LoVo (cell line): ENCODE data around the gene ANKFY1.

ENCODE experiments used
- DNase-seq: peaks from one replicate; pipeline ENCODE4 v3.0.0-alpha.2; 2016; ENCODE audit warnings: low spot score

ANKFY1 gene, protein sequence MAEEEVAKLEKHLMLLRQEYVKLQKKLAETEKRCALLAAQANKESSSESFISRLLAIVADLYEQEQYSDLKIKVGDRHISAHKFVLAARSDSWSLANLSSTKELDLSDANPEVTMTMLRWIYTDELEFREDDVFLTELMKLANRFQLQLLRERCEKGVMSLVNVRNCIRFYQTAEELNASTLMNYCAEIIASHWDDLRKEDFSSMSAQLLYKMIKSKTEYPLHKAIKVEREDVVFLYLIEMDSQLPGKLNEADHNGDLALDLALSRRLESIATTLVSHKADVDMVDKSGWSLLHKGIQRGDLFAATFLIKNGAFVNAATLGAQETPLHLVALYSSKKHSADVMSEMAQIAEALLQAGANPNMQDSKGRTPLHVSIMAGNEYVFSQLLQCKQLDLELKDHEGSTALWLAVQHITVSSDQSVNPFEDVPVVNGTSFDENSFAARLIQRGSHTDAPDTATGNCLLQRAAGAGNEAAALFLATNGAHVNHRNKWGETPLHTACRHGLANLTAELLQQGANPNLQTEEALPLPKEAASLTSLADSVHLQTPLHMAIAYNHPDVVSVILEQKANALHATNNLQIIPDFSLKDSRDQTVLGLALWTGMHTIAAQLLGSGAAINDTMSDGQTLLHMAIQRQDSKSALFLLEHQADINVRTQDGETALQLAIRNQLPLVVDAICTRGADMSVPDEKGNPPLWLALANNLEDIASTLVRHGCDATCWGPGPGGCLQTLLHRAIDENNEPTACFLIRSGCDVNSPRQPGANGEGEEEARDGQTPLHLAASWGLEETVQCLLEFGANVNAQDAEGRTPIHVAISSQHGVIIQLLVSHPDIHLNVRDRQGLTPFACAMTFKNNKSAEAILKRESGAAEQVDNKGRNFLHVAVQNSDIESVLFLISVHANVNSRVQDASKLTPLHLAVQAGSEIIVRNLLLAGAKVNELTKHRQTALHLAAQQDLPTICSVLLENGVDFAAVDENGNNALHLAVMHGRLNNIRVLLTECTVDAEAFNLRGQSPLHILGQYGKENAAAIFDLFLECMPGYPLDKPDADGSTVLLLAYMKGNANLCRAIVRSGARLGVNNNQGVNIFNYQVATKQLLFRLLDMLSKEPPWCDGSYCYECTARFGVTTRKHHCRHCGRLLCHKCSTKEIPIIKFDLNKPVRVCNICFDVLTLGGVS

DNA sequence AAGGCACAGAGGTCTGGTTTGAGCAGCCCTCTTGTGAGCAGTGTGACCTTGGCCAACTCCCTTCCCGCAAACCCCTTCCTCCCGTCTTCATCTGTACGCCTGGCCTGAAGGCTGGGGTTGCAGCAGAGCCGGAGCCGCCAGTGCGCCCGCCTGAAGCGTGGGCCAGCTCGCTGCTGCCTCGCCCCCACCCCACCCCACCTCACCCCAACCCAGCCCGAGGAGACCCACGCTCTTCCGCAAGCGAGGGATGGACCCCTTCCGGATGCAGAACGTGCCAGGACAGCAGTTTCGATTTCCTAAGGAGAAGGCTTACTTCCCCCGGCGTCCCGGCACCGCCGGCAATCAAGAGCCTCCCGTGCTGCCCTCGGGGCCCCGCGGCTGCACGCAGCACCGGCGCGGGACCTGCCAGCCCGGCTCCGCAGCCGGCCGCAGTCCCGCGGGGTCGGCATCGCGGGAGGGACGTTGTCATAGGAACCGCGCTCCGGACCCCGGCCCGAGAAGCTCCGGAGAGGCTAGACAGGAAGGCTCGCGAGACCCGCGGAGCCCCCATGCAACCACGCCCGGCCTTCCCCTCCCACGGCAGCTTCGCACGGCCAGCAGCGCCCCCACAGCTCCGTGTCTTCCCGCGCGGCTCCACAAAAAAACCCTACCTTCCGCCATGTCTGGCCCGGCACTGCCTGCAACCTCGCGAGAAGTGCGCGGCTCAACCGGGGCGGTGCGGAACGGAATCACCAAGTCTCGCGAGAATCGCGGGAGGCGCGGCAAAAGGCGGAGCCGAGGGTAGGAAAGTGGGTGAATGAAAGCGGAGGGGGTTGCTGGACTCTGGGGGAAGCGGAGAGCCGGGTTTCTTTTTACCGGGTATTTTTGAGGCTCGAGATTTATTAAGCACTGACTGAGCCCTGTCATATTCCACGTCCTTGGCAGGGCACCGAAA lies at the start of gene ANKFY1:
ANKFY1 (minus strand) TSS at position 698 of the 934 bp plus-strand sequence; CDS start at position 660, 38 bp downstream.
- DNase-seq, result peak; percentile 96

DNA sequence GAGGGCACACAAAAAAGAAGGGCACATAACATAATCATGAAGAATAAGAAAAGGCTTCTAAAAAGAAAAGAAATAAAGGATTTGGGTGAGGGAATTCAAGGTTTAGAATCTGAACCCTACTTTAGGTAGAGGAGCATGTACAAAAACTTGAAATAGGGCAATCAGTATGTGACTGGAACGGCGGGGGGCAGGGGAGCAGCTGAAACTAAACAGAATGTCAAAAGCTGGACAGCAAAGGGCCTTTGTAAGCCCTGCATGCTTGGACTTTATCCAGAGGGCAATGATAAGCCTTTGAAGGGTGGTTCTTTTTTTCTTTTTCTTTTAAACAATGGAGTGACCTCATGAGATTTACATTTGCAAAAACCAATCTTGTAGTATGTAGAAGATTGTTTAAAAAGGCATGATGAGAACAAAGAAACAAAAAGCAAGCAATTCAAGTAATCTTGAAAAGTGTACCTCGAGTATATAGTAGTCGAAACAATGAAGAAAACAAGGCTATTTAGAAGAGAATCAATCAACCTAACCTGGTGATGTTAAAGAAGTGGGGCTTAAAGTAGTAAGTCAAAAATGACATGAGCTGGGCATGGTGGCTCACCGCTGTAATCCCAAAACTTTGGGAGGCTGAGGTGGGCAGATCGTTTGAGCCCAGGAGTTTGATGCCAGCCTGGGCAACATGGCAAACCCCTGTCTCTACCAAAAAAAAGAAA lies 46.7 kb upstream of the ANKFY1 start:
- DNase-seq, result no peak

DNA sequence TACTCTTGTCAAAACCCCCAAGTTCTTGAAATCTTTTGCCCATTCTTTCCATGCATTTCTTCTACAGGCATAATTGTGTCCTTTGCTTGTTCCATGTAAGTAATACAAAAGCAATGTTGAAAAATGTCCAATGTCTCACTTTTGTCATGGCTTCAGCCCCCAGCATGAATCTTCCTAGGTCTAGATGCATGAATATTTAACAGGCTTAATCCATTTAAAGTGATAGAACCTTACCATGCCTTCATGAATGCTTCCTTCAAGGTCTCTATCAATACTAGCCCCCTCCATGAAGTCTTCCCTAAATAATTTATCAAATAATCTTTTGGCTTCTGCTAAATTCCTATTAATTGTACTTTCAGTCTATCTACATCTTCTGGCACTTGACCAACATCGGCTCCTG lies 46.1 kb upstream of the ANKFY1 start:
- DNase-seq, result no peak

DNA sequence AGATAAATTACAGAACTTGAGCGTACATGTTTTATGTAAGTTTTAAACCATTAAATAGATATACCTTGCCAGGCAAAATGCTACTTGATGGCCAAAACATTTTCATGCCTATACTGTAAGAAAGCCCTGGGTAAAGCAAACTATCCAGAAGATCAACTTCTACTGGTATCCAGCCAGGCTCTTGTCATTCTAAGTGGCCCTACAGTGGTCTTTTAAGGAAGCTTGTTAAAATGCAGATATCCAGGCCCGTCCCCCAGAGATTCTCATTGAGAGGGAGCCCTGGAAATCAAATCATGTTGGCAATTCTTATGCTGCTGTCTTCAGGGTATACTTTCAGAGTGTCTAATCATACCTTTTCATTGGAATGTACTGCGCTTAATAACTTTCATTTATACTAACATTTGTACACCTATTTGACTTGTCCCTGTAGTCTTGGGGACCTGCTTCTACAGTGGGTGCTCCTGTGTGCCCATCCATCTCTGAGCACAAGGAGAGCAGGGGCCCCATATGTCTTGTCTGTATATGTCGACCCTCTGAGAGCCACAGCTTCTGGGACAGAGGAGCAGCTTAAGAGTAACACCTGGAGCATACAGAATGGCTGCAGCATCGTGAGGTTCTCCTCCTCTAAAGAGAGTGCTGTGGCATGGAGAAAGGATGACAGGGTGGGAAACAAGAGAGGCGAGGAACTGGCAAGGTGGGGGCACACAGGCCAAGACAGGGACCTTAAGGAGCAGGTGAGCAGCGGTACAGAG lies 43.6 kb upstream of the ANKFY1 start:
- no peak for DNase-seq

DNA sequence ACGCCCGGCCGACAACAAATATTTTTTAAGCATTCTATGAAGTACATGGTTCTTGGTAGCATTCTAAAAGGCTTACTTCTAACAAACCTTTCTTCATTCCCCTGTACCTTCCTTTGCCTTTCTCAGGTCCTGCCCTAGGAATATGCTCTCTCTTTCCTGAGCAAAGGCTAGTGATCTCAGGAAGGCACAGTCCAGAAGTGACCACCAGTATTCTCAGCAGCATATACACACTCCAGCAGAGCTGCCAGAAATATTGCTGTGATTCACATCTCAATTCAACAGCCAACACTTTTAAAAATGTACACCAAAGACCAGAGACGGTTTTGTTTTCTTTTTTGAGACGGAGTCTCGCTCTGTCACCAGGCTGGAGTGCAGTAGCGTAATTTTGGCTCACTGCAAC lies 41.4 kb upstream of the ANKFY1 start:
- no peak for DNase-seq

DNA sequence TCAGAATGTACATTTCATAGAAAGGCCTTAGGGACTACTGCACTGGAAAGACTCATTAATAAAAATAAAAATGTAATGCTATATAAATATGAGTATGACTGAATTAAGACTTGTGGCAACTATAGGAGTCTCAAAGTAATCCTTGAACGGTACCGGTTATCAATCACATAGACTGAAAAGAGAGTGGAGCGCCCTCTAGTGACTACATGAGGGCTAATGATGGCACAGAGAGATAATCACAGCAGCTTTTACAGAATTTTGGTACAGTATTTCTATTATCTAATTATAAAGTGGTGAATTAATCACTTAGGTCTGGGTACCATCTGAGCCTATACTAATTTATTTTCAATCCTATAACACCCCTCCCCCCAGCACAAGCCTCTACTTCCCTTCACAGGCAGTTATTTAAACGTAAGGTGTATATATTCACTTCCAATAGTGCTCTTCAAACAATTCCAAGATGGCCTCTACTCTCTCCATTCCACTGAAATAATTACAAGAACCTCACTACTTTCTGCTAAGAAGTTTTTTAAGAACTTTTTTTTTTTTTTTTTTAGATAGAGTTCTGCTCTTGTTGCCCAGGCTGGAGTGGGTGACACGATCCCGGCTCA lies 40.7 kb upstream of the ANKFY1 start:
- DNase-seq, result peak; percentile 48

DNA sequence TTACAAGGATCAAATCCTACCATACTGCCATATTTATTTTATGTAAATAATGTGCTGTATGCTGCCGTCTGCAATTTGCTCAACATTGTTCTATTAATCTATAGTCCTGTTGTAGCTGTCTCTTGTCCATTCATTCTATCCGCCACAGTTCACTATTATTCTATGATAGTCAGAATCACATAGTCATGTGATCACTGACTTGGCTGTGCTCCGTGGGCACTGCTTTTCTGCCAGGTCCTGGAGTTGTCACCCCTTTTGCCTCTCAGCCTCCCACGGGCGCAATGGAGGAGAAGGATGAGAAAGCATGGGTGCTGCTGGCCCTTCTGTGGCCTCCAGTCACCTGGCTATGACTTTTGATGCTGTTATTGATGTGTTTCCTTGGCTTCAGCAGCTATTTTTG lies 37.3 kb upstream of the ANKFY1 start:
- DNase-seq, result no peak

DNA sequence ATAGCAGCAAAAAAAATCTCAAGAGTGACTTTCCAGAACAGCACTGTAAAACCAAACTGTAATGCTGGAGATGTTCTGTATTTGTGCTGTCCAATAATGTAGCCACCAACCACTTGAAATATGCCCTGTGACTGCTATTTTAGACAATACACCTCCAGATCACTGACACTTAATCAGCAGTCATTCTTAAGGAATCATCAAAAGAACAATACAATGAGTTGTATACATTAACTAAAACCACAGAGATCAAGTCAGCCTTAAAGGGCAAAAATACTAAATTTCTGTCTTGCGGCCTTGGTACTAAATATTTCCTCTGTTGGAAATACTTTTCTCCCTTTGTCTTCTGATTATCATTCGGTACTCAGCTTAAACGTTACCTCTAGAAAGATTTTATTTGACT lies 33.6 kb upstream of the ANKFY1 start:
- no peak for DNase-seq

DNA sequence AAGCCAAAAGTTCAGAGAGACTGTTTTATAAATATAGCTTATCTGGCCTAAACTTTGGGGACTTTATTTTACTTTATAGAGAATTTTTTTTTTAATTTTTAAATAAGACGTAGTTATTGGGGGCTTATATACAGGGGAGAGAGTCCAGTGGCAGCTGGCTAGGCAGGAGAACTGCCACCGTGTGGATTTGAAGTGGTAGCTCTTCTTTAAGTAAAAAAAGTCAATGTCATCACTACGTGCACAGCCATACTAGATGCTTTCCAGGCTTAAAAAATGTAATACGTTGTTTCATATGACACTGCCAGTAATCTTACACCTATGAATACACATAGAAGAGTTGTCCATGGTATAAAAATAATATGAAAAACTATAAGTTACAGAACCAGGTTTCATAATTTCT lies 31.9 kb upstream of the ANKFY1 start:
- DNase-seq, result no peak

DNA sequence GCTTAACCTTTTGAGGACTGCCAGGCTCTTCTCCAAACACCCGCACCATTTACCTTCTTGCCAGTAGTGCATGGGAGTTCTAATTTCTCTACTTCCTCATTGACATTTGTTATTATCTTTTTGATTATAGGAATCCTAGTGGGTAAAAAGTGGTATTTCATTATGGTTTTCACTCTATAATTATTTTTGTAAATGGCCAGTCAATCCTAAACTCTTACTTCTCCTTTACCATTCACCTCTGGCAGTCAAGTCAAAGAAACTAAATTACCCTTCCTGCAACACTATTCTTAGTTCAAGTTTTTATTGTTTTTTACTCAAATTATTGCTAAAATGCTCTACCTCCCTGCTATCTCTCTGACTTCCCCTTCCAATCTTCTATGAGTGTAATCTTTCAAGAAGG lies 29.8 kb upstream of the ANKFY1 start:
- DNase-seq, result no peak

DNA sequence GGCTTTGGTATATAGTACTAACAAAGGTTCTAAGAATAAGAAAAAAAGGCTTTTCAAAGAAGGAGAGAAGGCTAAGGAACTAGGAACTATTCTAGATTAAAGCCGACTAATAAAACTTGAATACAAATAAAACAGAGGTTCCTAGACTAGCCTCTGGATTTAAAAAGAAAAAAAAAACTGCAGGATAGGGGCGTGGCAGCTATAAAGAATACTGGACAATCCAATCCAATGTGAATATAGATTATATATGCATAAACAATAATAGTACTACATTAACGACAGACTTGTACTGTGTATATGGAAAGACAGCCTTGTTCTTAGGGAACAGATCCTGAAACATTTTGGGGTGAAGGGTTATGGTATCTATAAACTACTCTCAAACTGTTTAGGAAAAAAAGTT lies 23.9 kb upstream of the ANKFY1 start:
- DNase-seq, result no peak

DNA sequence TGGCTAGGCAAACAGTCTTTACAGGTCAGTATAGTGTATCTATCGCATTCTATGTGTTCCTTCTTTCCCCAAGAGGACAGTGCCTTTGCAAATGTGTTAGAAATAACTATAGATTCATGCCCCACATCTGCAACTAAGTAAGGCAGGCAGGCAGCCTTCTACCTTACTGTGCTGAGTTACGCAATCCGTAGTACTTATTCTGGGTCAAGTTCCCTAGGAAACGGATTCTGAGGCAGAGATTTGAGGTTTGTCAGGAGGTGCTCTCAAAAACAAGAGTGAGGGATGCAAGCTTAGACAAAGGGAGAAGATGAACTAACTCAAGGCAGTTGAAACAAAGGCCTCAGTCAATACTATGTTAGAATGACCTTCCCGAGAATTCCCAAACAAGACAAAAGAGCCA lies 12.7 kb upstream of the ANKFY1 start:
- DNase-seq, result no peak

DNA sequence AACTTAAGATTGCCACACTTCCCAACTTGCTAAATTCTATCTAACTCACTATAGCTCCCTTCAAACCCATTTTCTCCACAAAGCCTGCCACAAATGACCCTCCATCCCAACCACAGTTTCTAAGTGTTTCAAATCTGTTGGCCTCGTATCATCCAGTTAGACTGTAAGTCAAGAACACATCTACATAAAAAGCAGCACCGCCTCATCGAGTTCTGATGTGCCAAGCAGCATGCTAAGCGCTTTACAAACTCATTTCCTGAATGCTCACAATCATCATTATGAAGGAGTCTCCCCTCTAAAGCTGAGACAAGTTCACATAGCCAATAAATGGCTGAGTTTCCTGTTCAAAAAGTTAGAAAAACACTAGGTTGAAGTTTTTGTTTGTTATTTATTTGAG lies 9.2 kb upstream of the ANKFY1 start:
- no peak for DNase-seq

DNA sequence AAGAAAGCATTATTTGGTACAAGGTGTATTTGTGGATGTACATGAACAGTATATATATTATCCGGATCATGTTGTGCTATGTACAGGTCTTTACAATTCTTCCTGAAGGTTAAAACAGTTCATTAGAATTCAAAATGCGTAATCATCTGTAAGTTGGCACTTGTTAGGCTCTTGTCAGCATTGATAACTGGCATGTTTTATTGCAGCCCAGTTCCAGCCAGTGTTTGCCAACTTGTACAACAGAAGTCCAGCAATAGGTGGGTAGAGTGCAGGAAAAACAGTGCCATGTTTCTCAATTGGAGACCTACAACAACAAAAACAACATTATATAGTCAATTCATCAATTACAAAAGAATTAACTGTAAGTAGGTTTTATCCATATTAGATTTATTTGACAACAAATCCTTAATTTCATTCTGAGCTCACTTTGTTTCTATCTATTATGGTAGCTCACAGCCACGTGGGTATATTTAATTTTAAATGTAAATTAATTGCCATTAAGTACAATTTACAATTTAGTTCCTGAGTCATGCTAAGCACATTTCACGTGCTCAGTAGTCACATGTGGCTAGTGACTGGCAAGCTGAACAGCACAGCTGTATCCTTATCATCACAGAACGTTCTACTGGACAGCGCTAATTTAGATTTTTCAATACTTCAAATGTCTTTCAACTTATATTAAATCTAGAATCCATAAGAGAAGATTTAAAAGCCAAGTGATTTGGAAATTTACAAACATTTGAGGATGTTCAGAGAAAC lies 8.6 kb upstream of the ANKFY1 start:
- DNase-seq, result no peak

DNA sequence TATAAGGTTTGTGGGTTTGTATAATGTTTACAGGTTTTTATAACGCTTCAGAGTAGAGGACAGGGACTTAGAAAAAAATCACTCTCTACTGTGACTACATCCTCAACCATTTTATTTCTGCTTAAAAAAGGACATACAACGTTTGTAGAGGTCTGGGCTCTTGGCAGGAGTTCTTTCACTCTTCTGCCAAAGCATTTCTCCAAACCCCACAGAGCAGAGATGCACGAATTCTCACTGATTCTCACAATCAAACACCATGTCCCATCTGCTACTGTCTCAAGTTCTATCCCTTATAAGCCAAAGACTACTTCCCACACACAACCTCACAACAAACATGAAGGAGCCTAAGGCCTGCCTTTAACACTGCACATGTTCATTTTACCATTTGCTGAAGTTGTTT lies 7.0 kb upstream of the ANKFY1 start:
- DNase-seq, result no peak

DNA sequence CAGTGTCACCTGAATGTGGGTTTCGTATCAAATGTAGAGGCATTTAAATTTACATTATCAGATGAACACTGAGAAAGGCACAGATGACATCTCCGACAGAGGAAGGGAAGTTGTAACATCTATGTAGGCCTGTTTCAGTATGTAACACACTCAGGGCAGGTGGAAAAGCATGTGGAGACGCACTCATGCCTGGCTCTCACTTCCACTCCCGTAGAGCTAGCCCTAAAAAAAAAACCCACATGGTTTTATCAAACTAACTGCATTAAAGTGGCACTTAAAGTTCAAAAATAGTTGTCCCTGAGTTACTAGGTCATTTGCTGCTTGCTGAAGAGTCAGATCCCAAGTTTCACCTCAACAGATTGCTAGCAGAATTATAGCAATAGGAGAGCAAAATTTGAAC lies 6.1 kb upstream of the ANKFY1 start:
- no peak for DNase-seq

DNA sequence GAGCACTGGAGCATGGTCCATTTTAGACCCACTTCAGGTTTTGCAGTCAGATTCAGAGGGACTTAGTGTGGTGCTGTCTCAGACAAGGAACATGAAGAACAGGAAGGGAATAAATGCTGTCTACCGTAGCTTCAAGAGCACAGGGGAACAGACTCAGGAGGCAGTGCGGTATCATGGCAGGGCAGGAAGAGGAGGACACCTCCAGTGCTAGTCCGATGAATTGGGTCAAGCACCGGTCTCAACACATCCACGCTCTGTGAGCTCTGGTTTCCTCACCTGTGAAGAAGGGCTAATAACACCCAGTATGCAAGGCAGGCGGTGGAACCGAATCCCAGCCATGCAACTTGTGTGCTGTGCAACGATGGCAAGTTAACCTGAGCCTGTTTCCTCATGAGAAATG lies 3.6 kb upstream of the ANKFY1 start:
- no peak for DNase-seq

DNA sequence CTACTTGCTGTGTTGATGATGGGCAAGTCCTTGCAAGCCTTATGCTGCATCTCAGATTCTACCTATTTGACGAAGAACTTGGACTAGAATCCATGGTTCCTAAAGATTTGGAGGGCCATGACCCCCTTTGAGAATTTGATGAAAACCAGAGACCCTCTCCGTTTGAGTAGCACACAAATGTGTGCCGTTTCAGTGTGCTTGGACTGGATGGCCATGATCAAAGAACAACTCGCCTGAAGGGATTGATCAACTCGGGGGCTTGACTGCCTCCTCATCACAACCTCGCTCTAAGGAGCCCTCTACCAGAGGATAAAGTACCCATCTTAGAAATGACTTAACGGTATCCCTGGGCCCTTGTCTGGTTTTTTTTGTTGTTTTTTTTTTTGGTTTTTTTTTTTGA lies 2.8 kb upstream of the ANKFY1 start:
- DNase-seq, result no peak

DNA sequence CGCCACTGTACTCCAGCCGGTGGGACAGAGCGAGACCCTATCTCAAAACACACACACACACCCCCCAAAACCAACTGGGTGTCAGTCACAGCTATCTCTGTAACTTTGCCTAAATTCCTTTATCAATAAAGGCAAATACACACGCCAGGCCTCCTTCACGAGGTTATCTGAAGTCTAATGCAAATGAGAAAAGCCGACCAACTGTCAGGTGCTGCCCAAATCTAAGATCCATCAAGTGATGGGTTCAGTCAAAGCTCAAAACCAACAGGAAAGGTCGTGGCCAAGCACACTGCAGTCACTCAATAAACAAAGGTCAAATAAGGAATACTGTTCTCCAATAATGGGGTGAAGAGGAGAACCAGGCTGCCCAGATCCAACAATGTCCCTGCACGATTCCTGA lies 1.1 kb downstream of the ANKFY1 start:
- DNase-seq, result no peak
